Activated naive CD4-positive, alpha-beta T cell treated with anti-CD3 and anti-CD28 coated beads, Interleukin-2, amount 50 U/mL, for 24 hours (primary cell): Measurements from ENCODE around the gene VWA3A.
"Not testable (repeated sequence)": the region's sequence is repeated elsewhere in the genome, so short reads cannot be mapped to it uniquely, and the experiment has no call there.

Experiments
- H3K27ac Mint-ChIP-seq: one replicate; pipeline ENCODE4 v1.8.0; 2021; ENCODE audit warnings: mild to moderate bottlenecking, mixed read lengths
- H3K27me3 Mint-ChIP-seq: one replicate; pipeline ENCODE4 v1.8.0; 2021; ENCODE audit warnings: mixed read lengths
- H3K36me3 Mint-ChIP-seq: one replicate; pipeline ENCODE4 v1.8.0; 2021; ENCODE audit warnings: mixed read lengths
- H3K4me1 Mint-ChIP-seq: one replicate; pipeline ENCODE4 v1.8.0; 2021; ENCODE audit warnings: mixed read lengths
- H3K4me3 Mint-ChIP-seq: one replicate; pipeline ENCODE4 v1.8.0; 2021; ENCODE audit warnings: mild to moderate bottlenecking, mixed read lengths
- H3K9me3 Mint-ChIP-seq: one replicate; pipeline ENCODE4 v1.8.0; 2021; ENCODE audit warnings: mixed read lengths

Gene VWA3A

GRCh38 chr16:22092143-22092933 is at the start of gene VWA3A:
Gene VWA3A (plus strand): TSS chr16:22092541. CDS start chr16:22092638, 97 bp downstream.
- no peaks in the 10 kb centered on the region for H3K36me3 Mint-ChIP-seq
- no peak within 1 kb of the TSS for H3K4me3 Mint-ChIP-seq
- no peaks in the 10 kb centered on the region for H3K9me3 Mint-ChIP-seq
- H3K4me1 Mint-ChIP-seq = no peaks in the 10 kb centered on the region
- no peak within 1 kb of the TSS for H3K27ac Mint-ChIP-seq
- peaks cover 6% of the 10 kb centered on the region for H3K27me3 Mint-ChIP-seq

- not testable (repeated sequence) for H3K27me3 Mint-ChIP-seq, H3K27ac Mint-ChIP-seq, H3K36me3 Mint-ChIP-seq, H3K9me3 Mint-ChIP-seq, H3K4me1 Mint-ChIP-seq, H3K4me3 Mint-ChIP-seq
Observed at GRCh38 chr16:22043882-22044281, 48.5 kb upstream of the VWA3A start.

GRCh38 chr16:22045888-22046287 is 46.5 kb upstream of the VWA3A start:
- H3K36me3 Mint-ChIP-seq, H3K4me1 Mint-ChIP-seq, H3K27ac Mint-ChIP-seq, H3K9me3 Mint-ChIP-seq, H3K4me3 Mint-ChIP-seq, H3K27me3 Mint-ChIP-seq: not testable (repeated sequence)

- Mint-ChIP-seq H3K36me3 (peaks cover 1% of the 10 kb centered on the region), H3K4me3 (no peak overlapping the region), H3K27ac (no peak overlapping the region), H3K4me1 (peaks cover 22% of the 10 kb centered on the region), H3K27me3 (no peaks in the 10 kb centered on the region), H3K9me3 (no peaks in the 10 kb centered on the region)
Observed at GRCh38 chr16:22050963-22051362, 41.4 kb upstream of the VWA3A start.

- Mint-ChIP-seq H3K4me1 (peaks cover 23% of the 10 kb centered on the region), H3K27me3 (no peaks in the 10 kb centered on the region), H3K4me3 (no peak overlapping the region), H3K9me3 (no peaks in the 10 kb centered on the region), H3K36me3 (peaks cover 7% of the 10 kb centered on the region), H3K27ac (no peak overlapping the region)
Observed at GRCh38 chr16:22052980-22053379, 39.4 kb upstream of the VWA3A start.

DNA sequence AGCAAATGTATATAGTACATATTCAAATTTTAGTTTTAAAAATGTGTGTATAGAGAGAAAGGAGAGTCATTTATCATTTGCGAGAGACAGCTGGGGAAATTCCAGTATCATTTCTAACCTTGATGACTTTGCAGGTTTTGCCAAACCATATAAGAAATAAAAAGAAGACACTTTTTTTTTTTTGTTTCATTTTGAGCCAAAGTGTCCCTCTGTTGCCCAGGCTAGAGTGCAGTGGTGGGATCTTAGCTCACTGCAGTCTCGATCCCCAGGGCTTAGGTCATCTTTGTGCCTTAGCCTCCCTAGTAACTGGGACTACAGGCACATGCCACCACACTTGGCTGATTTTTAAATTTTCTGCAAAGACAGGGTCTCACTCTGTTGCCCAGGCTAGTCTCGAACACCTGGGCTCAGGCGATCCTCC is 38.4 kb upstream of the VWA3A start:
- Mint-ChIP-seq H3K36me3 (peaks cover 11% of the 10 kb centered on the region), H3K9me3 (no peaks in the 10 kb centered on the region), H3K4me3 (no peak overlapping the region), H3K27ac (no peak overlapping the region), H3K27me3 (no peaks in the 10 kb centered on the region), H3K4me1 (peaks cover 30% of the 10 kb centered on the region)

- no peaks in the 10 kb centered on the region for H3K9me3 Mint-ChIP-seq
- H3K4me1 Mint-ChIP-seq = peaks cover 38% of the 10 kb centered on the region
- no peak overlapping the region for H3K4me3 Mint-ChIP-seq
- peaks cover 11% of the 10 kb centered on the region for H3K36me3 Mint-ChIP-seq
- H3K27me3 Mint-ChIP-seq = no peaks in the 10 kb centered on the region
- no peak overlapping the region for H3K27ac Mint-ChIP-seq
Observed at GRCh38 chr16:22054847-22055590, 37.3 kb upstream of the VWA3A start.

DNA sequence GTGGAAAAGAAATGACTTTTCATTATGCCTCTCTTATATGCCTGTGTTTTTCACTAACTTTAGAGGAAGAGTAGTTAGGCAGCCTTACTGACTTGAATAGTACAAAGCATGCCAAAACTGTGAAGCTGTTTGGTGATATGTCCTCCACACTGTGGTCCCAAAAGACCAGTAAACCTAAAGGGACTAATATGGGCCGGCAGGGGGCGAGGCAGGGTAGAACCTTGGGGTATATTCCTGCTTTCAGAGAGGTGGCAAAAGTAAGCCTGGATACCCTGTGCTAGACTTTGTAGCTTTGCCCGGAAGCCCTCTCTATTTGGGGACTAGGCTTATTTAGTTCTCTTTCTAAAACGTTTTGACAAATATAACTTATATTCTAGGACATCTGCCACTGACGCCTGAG is 36.5 kb upstream of the VWA3A start:
- peaks cover 46% of the 10 kb centered on the region for H3K4me1 Mint-ChIP-seq
- H3K36me3 Mint-ChIP-seq = peaks cover 11% of the 10 kb centered on the region
- no peaks in the 10 kb centered on the region for H3K9me3 Mint-ChIP-seq
- no peaks in the 10 kb centered on the region for H3K27me3 Mint-ChIP-seq
- no peak overlapping the region for H3K27ac Mint-ChIP-seq
- H3K4me3 Mint-ChIP-seq = no peak overlapping the region

DNA sequence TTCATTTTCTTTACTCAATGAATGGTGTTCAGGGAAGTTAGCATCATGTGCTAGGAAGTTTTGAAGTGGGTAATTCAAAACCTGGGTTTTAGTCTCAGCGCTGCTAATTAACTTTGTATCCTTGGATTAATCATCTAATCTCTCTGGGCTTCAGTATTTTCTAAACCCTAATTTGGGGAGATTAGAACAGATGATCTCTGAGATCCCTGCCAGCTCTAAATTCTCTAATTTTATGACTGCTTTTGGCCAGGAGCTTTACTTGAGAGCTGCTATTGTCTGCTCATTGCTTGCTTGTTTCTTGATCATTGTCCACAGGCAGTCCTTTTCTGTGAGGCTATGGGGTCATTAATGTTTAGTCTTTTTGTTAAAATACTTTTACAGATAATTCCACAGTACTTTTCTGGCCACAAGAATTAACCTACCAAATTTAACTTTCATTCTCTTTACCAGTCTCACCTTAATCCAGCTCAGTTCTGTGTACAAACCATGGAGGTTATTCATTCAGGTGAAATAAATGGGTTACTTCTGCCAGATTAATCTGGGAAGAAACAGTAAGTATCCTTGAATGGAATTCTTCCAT is 28.4 kb upstream of the VWA3A start:
- peaks cover 23% of the 10 kb centered on the region for H3K4me1 Mint-ChIP-seq
- peaks cover 17% of the 10 kb centered on the region for H3K36me3 Mint-ChIP-seq
- no peak overlapping the region for H3K27ac Mint-ChIP-seq
- H3K4me3 Mint-ChIP-seq = no peak overlapping the region
- H3K9me3 Mint-ChIP-seq = peaks cover 10% of the 10 kb centered on the region
- no peaks in the 10 kb centered on the region for H3K27me3 Mint-ChIP-seq

- Mint-ChIP-seq H3K4me3 (no peak overlapping the region), H3K9me3 (peaks cover 10% of the 10 kb centered on the region), H3K4me1 (peaks cover 13% of the 10 kb centered on the region), H3K27me3 (no peaks in the 10 kb centered on the region), H3K27ac (no peak overlapping the region), H3K36me3 (peaks cover 17% of the 10 kb centered on the region)
Observed at GRCh38 chr16:22065252-22065651, 27.1 kb upstream of the VWA3A start.

DNA sequence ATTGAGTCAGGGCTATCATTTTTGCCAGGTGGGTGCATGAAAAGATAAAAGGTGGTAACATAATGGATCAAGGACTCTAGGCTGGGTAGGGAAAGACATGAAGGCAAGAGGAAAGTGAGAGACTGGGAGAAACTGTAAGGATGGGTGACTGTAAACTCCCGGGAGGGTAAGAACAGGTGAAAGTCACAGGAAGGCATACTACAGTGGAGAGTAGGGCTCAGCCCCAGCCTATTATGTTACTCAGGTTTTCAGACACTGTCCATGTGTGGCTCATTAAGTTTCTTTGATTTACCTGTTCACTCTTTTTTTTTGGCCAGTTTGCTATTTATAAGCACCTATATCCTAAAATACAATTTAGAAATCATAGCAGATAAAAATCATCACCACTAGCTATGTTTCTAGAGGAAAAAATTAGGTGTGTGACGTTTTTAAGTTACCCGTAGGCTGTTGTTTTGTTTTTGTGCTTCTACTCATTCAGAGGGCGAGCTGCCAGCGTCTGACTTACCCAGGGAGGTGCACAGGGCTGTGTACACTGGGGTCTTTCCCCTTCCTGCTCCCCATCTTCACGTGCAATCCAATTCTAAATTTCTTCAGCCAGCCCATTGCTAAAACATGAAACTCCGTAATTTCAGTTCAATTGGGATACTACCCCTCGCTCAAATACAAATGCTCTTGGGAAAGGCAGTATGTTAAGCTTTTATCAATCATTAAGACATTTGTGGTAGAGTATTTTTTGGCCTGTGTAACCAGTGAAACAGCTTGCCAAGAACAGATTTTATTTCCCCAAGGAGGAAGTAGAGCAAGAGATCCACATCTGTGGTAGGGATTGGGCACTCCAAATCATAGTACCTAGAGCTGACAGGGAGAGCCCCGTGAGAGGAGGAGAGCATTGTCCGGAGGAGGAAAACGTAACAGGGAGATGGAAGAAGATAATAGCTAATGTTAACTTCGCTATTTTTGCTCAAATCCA is 21.7 kb upstream of the VWA3A start:
- H3K9me3 Mint-ChIP-seq = peaks cover 10% of the 10 kb centered on the region
- H3K4me1 Mint-ChIP-seq = peaks cover 24% of the 10 kb centered on the region
- H3K4me3 Mint-ChIP-seq = no peak overlapping the region
- H3K27me3 Mint-ChIP-seq = no peaks in the 10 kb centered on the region
- peaks cover 11% of the 10 kb centered on the region for H3K36me3 Mint-ChIP-seq
- H3K27ac Mint-ChIP-seq = no peak overlapping the region

DNA sequence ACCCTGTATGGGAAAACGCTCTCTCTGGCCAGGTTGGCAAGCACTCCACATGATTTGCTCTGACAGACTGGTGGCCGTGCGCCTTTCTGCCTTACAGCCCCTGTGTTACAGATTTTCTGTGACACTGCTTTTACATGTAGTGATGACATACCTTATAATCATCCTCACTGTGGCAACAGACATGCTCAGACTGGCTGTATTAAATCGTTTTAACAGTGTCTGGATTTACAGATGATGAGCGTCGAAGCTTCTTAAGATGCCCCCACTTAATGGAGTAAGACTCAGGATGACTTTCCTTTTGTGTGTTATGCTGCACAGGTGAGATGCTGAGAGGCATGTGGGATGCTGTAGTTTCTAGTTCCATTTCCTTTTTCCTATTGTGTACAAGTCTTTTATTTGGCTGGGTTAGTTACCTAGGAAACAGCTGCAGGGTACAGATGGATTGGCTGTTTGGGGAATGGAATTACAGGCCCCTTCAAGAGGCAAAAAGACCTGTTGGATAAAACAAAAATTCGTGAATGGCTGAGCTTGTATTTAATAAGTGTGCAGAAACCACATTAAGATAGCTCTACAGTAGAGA is 20.9 kb upstream of the VWA3A start:
- Mint-ChIP-seq H3K27me3 (no peaks in the 10 kb centered on the region), H3K27ac (no peak overlapping the region), H3K4me1 (peaks cover 24% of the 10 kb centered on the region), H3K4me3 (no peak overlapping the region), H3K36me3 (peaks cover 8% of the 10 kb centered on the region), H3K9me3 (peaks cover 8% of the 10 kb centered on the region)

- H3K4me1 Mint-ChIP-seq = peaks cover 29% of the 10 kb centered on the region
- H3K27me3 Mint-ChIP-seq = no peaks in the 10 kb centered on the region
- H3K9me3 Mint-ChIP-seq = no peaks in the 10 kb centered on the region
- peaks cover 2% of the 10 kb centered on the region for H3K36me3 Mint-ChIP-seq
- no peak overlapping the region for H3K4me3 Mint-ChIP-seq
- H3K27ac Mint-ChIP-seq = no peak overlapping the region
Observed at GRCh38 chr16:22073350-22073749, 19.0 kb upstream of the VWA3A start.

DNA sequence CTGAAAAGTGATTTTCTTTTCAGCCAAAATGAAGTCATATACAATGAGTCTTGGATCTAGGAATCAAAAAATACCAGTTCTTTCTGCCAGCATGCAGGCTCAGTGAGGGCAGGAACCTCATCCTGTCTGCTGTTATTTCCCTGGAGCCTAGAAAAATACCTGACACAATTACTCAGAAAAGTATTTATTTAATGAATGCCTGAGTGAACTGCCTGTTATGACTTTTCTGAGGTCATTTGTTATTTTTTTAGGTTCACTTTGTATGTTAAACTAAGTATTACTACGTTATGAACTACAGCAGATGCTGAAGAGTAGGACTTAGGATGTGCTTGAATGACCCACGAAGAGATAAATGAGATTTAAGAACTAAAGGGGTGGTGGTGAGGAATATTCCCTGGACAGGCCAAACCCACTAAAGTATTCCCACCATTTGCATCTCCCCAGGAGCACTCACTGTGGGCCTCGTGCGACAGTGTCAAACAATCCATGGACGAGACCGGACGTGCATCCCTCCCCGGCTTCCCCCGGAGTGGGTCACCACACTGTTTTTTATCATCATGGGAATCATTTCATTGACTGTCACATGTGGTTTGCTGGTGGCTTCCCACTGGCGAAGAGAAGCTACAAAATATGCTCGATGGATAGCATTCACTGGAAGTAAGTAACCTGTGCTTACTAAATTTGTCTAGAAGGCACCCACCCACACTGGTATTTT is 17.1 kb upstream of the VWA3A start:
- peak overlapping the region; percentile 46 for H3K27ac Mint-ChIP-seq
- no peaks in the 10 kb centered on the region for H3K9me3 Mint-ChIP-seq
- no peaks in the 10 kb centered on the region for H3K27me3 Mint-ChIP-seq
- H3K4me1 Mint-ChIP-seq = peaks cover 29% of the 10 kb centered on the region
- H3K36me3 Mint-ChIP-seq = no peaks in the 10 kb centered on the region
- H3K4me3 Mint-ChIP-seq = no peak overlapping the region
